GM19239 (cell line): ENCODE measurements around the gene FBXL13.

Experiments used
- DNase-seq: peaks from one replicate; pipeline ENCODE4 v3.0.0; 2011; ENCODE audit warnings: low spot score; ENCODE audit not compliant: insufficient read length
- FAIRE-seq: peaks from 2 replicates; lab custom pipeline; 2011; peaks lifted over from hg19 to GRCh38; lab: Jason Lieb, UNC

FBXL13 gene

DNA sequence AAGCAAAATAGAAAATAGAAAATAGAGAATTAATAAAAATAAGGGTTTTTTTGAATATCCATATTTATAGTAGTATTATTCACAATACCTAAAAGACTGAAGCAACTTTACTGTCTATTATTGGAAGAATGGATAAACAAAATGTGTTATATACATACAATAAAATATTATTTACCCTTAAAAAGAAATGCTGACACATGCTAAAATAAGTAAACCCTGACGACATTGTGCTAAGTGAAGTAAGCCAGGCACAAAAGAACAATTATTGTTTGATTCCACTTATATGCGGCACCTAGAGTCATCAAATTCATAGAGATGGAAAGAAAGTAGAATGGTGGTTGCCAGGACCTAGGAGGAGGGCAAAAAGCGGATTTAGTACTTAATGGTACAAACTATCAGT is 122.8 kb downstream of the FBXL13 start:
- FAIRE-seq = no peak

GRCh38 chr7:102944241-102944640 is 130.4 kb downstream of the FBXL13 start:
- no peak for DNase-seq
- no peak for FAIRE-seq

More for the DNA sequence above, 122.8 kb downstream of the FBXL13 start:
- DNase-seq = no peak

DNA sequence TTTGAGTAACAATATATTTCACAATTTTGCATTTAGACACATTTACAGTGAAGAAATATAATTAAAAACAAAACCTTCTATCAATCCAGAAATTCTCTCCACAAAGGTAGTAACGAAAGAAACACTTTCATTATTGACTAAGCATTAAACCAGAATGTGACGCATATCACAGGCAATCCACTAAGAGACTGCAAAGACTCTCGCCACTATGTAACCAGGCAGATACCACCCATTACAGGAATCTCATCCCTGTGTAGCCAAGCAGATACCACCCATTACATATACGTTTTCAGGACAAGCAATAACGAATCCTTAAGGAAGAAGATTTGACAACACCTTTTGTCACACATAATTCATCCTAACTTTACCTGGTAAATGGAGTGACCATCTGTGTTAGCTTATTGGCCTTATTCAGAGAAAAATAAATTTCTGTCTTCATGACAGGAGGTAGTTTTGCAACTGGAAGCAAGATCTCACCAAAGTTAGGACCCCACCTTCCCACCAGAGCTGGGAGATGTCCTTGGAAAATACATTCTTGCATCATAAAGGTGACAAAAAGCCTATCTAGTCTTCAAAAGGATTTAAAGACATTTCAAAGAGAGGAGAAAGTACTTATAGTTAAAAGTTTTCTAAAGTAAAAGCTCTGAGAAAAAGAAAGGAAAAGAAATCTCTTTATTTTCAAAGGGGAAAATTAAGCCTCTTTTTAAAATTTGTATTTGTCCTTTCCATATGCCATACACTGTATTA is 131.0 kb downstream of the FBXL13 start:
- no peak for FAIRE-seq
- DNase-seq = no peak

GRCh38 chr7:102942868-102943267 is 131.7 kb downstream of the FBXL13 start:
- no peak for FAIRE-seq
- no peak for DNase-seq

DNA sequence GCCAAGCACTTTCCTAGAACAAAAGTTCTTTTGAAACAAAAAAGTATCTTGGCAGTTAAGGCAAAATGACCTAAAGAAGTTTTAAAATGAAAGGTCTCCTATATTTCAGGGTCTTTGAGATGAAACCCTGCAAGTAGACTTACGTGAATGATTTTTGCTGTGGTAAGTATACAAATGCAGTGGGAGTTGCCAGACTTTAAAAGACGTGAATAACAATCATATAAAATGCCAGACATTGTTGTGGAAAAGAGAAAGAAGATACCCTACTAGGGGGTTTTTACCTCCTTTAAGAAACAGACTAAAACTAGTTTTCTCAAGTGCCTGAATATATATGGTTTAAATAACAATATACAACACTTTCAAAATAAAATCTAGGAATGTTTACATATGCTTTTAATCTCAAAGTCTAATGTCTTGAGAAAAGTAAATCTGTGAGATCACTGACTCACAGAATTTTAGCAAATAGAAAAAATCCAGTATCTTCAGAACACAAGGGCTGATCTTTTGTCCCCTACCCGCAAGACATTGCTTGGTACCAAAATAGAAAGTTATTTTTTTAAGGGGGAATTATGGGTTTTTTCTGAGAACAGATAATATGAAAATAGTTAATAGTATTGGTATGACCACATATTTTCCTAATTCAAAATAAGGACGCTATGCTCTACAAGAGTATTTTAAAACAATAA is 132.3 kb downstream of the FBXL13 start:
- DNase-seq (no peak), FAIRE-seq (no peak)

DNA sequence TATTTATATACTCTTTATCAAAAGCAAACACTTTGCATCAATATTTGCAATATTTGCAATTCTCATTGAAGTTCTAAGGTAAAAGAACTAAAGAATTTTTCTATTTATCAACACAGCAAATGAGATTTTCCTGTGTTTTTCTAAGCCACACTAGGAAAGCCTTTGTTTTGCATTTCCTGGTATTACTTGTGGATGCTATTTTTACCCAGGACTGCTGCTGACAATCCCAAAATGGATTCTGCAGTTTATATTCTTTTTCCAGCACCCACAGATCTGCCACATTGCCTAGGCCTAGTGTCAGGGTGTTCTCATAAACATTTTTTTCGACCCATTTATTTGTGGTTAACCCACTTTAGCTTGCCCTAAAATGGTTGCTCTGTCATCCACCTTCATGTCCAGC is 135.9 kb downstream of the FBXL13 start:
- DNase-seq (no peak), FAIRE-seq (no peak)

- FAIRE-seq (no peak), DNase-seq (no peak)
Observed at GRCh38 chr7:102935450-102936115, 139.0 kb downstream of the FBXL13 start.

GRCh38 chr7:102934701-102935100 is 139.9 kb downstream of the FBXL13 start:
- FAIRE-seq (no peak), DNase-seq (no peak)

DNA sequence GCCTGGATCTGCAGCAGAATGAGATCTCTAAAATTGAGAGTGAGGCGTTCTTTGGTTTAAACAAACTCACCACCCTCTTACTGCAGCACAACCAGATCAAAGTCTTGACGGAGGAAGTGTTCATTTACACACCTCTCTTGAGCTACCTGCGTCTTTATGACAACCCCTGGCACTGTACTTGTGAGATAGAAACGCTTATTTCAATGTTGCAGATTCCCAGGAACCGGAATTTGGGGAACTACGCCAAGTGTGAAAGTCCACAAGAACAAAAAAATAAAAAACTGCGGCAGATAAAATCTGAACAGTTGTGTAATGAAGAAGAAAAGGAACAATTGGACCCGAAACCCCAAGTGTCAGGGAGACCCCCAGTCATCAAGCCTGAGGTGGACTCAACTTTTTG is 140.4 kb downstream of the FBXL13 start:
- no peak for FAIRE-seq
- DNase-seq = no peak

DNA sequence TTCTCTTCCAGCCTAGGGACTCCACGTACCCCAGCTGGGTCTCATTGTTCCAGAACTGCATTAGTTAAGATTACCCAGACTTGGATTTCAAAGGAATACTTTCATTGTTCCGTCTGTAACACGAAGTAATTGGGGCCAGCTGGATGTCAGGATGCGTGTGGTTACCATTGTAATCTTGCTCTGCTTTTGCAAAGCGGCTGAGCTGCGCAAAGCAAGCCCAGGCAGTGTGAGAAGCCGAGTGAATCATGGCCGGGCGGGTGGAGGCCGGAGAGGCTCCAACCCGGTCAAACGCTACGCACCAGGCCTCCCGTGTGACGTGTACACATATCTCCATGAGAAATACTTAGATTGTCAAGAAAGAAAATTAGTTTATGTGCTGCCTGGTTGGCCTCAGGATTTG is 140.8 kb downstream of the FBXL13 start:
- DNase-seq (no peak), FAIRE-seq (no peak)

GRCh38 chr7:102931757-102932156 is 142.8 kb downstream of the FBXL13 start:
- DNase-seq (no peak), FAIRE-seq (no peak)

DNA sequence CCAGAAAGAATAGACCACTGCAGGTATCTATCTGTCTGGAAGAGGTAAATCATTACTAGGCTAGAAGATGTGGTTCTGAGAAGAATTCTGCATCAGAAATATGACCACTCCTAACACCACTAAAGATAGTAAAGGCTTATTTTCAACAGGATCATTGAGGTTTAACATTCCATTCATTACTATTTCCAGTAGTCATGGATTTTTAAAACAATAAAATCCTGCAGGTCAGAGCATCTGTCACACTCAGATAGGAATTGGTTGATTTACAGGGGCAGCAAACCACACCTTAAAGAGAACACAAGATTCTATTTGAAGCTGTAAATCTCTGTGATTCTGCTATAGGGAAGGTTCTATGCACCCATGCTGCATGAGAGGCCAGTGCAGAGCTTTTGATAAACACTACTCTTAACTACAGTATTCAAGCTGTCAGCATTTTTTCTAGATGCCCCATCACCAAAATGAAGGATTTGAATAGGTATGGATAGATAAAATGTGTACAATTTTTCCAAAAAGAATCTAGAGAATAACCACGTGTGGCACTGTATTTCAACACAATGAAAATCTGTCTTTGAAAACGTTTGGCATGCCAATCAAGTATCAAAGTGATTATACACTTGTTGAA is 147.2 kb downstream of the FBXL13 start:
- FAIRE-seq = no peak
- DNase-seq = no peak

DNA sequence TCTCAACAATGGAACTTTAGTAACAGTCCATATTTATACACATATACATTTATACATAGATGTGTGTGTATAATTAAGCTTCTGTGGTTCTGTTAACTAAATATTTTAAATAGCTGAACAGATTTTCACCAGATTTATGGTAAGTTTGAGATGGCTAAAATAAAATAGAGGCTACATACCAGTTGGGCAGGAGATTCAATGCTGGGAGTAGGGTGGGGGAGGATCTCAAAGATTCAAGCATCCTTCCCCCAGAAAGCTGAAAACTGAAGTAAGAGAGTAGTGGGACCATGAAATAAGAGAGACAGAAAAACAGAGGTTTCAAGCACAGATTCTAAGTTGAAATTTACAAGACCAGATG is 147.8 kb downstream of the FBXL13 start:
- FAIRE-seq = no peak
- DNase-seq = no peak

DNA sequence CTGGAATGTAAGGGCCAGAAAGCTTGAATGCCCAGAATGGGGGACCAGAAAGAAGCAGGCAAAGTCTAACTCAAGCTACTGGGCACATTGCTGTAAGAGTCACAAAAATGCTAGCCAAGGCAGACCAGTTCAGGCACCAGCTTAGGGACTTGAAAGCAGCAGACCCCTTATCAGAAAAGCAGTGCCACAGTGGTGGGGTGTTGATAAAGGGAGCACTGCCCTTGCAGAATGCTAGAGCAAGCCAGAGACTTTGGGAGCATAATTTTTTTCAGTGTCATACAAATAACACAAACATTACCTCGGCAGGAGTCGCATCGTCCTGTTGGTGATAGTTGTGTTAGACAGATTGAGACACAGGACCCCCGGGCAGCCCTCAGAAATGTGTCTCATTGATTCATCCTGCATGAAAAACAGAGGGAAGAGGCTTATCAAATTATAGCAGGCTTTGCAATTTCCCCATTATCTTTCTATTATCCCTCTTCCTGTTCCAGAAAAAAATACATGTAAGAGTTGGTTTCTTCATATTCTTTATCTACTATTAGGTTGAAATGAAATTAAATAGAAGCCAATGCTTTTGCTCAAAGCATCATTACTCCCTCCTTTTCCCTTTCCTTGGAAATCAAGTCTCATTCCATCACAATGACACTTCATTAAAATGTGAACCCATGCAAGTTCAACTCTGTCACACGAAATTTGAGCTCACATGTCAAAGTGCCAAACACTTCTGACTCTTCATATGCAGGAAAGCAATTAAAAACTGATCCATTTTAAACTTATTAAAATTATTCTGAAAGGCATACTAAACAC is 148.4 kb downstream of the FBXL13 start:
- DNase-seq (no peak), FAIRE-seq (no peak)

GRCh38 chr7:102918845-102919244 is 155.8 kb downstream of the FBXL13 start:
- FAIRE-seq (no peak), DNase-seq (no peak)

- no peak for DNase-seq
- no peak for FAIRE-seq
Observed at GRCh38 chr7:102917436-102918353, 156.9 kb downstream of the FBXL13 start.

GRCh38 chr7:102916881-102917280 is 157.7 kb downstream of the FBXL13 start:
- no peak for DNase-seq
- FAIRE-seq = no peak

GRCh38 chr7:102916426-102916825 is 158.2 kb downstream of the FBXL13 start:
- no peak for FAIRE-seq
- DNase-seq = no peak

DNA sequence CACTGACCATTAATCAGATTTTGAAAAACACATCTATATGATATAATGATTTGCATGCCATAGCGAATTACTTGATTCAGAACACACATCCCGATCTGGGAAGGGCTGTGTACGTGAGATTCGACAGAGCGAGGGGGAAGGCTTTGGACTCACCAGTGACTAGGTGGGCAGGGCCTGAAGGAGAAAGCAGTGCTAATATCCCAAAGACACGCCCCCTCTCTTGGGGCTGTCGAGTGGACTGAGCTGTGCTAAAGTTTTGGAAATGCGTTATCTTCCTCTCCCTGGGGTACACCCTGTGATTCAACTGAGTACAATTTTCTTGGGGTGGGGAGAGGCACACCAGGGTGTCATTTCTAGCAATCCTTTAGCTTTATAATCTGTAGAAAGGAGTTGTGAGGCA is 160.0 kb downstream of the FBXL13 start:
- no peak for DNase-seq
- FAIRE-seq = no peak
